Stimulated activated CD4-positive, alpha-beta T cell treated with anti-CD3 and anti-CD28 coated beads, Interleukin-4, amount 100 ng/mL, for 24 hours (primary cell): ENCODE results near the gene PDE5A.

ENCODE experiments used
- DNase-seq: peaks from one replicate; pipeline ENCODE4 v3.0.0-alpha.2; 2020

The PDE5A gene

DNA sequence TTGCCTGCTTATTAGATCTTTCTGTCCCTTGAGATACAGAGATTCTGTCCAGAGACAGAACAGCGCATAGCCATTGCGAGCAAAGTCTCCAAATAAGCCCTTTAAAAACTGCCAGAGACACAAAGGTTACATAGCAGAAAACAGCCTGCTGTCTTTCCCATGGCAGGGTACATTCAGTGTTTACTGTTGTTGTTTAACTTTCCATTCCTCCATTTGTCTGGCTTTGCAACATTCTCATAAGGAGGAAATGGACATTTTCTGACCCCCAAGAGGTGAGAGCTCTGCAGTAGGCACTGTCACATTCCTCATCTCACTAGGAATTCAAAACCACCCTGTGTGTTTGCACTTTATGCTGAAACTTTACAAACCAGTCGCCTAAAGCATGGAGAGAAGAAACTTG lies 48.3 kb downstream of the PDE5A start:
- DNase-seq, result no peak

DNA sequence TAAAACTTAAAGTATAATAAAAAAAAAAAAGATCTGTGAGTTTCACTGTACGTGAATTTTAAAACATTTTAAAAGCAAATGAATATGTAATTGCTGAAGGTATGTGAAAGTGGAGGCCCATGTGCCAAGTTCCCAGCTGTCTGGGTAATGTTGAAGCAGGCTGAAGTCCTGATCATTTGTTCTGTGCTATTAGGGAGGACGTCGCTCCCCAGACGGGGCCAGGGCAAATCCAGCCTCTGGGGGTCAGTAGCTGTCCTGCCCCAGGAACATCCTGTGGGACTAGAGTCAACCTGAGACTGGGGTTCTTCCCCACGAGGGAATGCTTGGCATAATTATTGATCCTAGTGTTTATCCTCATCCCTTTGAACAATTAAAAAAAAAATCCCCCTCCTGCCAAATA lies 48.8 kb downstream of the PDE5A start:
- no peak for DNase-seq

DNA sequence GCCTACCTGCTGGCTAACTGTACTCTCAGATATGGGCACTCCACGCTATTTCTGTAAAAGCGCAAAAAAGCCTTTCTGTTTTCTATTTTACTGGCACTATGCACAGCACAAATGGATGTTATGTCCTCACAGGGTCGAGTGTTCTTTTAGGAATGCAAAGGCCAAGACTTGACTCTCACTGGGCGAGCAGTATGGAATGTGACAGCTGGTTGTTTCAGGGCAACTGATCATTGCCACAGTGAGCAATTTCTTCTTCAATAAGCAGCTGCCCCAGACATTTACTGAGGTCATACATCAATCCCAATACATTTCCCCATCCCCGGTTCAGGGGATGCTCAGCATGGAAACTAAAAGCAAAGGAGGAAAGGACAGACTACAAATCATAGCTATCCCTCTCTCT lies 58.2 kb downstream of the PDE5A start:
- no peak for DNase-seq

- DNase-seq, result no peak
These were observed 64.5 kb downstream of the PDE5A start for GRCh38 chr4:119564106-119564505.

DNA sequence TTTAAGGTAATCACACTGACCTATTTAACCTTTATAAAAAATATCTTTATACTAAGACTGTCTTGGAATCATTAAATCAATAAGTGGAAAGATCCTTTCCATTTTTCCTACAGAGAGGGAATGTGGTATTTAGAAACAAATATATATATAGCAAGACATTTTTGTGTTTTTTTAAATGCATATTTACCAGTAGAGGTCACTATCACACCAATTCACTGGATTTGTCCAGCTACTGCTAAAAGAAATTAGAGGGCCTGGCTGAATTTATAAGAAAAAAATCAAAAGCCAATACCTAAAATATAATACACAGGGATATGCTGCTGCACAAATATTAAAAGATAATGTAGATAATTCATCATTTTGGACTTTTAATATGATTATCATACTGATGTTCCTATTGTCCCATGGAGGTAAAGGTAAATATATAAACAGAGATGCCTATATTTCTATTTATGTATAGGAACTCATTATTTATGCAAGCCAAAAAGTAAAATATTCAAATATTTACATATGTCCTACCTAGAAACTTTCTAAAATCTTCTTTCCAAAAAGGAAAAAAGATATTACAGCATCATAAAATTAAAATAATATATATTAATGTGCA lies 69.5 kb downstream of the PDE5A start:
- no peak for DNase-seq

- DNase-seq, result no peak
These were observed 77.6 kb downstream of the PDE5A start for GRCh38 chr4:119550857-119551532.

GRCh38 chr4:119549639-119550038 lies 79.0 kb downstream of the PDE5A start:
- no peak for DNase-seq

DNA sequence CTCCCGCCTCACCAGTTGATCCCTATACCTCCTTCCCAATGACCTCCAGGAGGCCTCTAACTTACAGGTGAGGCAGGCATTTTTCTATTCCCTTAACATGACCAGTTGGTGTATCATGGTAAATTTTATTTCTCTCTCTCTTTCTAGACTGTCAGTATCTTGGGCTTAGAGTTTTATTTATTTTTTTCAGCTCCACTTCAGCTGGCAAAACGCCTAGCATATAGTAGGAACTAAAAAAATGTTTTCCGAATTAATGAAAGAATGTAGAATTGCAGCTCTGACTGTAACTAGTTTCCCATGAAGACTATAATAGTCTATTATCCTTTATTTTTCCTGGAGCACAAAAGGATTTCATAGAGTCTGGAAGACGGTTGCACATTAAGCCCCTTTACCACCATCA lies 84.8 kb downstream of the PDE5A start:
- DNase-seq, result no peak

GRCh38 chr4:119543187-119543586 lies 85.4 kb downstream of the PDE5A start:
- DNase-seq, result no peak

DNA sequence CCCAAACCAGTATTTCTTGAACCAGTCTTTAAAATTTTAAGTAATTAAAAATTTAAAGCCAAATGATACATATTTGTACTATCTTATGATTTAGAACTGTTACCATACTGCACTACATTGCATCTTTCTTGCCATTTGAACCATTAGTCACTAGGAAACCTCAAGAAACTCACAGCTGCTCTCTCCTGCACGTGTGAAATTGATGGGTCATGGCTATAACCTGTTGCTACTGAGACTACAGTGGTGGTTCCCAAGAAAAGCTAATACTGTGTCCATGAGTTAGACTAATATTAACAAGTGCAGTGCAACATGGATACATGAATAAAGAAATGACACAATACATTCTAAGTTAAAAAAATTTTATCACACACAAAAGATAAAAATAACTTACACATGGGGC lies 88.4 kb downstream of the PDE5A start:
- no peak for DNase-seq

DNA sequence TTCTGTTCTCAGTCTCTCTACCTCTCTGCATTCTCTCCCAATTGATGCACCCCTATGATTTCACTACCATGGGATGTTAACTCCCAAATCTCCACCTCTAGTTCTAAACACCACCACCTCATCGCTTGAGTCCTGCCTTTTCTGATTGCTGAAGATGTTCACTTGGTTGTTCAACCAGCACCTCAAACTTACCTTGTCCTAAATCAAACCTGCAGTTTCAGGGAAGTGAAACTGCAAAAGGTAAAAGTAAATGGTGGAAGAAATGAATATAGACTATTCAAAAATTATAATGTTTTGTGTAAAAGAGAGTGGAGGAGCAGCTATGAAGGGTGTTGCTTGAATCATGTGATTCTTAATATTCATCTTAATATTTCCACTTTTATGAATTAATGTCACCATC lies 91.0 kb downstream of the PDE5A start:
- no peak for DNase-seq

GRCh38 chr4:119536572-119537528 lies 91.8 kb downstream of the PDE5A start:
- no peak for DNase-seq

- DNase-seq, result no peak
These were observed 96.3 kb downstream of the PDE5A start for GRCh38 chr4:119532319-119532718.

GRCh38 chr4:119529788-119530187 lies 98.8 kb downstream of the PDE5A start:
- no peak for DNase-seq

- no peak for DNase-seq
These were observed 101.6 kb downstream of the PDE5A start for GRCh38 chr4:119526786-119527550.

DNA sequence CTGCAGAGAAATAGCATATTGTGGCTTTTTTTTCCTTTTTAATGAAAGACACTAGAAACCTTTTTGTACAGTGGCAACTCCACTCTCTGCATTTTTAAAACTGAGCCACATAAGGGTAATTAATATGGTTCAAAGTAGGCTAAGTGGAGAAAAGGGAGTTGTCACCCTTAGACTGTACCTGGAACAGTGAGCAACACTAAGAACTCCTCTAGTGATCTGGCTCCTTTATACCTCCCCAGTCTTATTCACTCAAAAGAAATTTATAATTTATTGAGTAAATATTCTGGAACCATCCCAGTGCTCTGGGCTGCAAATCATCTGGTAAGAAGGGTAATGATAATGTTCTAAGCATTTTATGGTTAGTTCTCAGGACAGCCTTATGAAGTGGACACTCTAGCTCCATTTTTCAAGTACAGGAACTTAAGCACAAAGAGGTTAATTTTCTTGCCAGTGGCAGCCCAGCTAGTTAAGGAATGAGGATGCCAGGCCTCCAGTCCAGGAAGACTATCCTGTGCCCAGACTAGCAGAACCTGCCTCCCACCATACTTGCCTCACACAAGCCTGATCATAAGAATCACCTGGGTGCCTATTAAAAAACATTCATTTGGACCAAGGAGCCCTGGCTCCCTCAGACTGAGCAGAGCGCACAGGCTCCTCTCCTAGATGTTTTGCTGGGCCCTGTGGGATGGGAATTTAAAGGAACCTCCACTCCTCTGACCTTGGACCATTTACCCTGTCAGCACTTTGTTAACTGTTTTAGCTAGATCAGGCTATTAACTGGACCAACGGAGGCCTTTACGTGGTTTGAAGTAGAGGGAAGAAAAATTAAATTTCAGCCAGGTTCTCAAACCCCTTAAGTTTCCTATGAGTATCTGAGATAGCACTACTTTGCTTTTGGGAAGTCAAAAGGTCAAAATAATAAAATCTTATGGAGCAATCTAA lies 102.6 kb downstream of the PDE5A start:
- DNase-seq, result no peak

GRCh38 chr4:119525005-119525749 lies 103.4 kb downstream of the PDE5A start:
- no peak for DNase-seq

DNA sequence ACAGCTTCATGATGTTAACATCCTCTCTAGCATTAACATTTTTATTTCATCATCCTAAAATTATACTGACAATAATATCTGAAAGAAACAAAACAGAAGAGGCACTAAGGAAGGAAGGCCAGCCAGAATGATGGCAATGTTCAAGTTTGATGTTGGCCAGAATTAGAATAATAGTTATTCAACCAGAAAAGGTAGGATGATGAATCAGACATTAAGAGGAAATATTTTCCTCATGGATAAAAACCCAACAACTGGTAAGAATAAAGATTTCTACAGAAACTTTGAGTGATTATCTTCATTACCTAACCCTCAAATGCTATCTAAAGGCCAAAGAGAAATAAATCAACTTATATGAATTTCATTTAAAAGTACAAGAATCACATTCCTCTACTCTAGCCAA lies 105.2 kb downstream of the PDE5A start:
- DNase-seq, result no peak

- no peak for DNase-seq
These were observed 107.3 kb downstream of the PDE5A start for GRCh38 chr4:119521268-119521667.

DNA sequence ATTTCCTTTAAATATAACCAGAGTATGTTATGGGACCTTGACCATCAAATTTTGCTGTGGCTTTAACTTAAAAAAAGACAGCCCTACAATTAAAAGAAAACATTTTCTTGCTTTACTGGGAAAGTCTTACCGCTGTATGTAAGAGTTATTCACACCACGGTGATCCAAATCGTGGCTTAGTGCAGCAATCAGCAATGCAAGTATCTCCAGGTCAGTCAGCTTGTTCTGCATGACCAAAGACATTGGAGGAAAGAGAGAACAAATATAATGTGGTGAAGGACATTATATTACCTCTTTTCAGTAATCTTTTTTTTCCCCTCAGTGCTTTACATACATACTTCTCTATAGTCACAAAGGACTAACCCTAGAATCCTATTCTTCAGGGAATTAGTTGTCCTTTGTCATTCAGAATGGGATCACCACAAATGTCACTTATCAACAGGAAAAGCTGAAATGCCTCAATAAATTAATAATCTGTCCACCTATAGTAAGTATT lies 109.6 kb downstream of the PDE5A start:
- no peak for DNase-seq
